Measurements from ENCODE around the gene SRD5A2. TPM values are rescaled to one million over a fixed set of nuclear protein-coding genes. Genes with fewer than 3 reads are reported as not detected.

SRD5A2 gene
- total and polyA plus RNA-seq, 2 of the 8 experiments (the other 6 are each of a cell fraction or from before 2014, with no cell fraction given), result 0.02 TPM; not detected in 1

DNA sequence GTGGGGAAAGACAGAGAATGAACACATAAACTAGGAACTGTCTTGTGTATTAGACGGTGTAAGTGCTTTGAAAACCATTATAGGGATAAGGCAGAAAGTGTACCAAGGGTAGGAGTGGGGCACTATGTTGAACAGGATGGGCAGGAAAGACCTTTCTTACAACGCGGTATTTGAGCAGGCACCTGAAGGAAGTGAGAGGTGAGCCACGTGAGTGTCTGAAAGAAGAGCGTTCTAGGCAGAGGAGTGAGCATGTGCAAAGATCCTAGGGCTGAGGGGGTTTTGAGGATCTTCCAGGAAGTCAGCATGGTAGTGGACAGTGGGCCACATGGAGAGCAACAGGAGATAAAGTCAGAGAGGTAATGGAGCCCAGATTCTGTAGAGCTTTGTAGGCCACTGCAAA is 65.2 kb downstream of the SRD5A2 start:
- Histone ChIP-seq H3K4me1 (replicated peaks in 1 of 4; ENCODE audit: control insufficient read depth in 3 of 4, insufficient read depth in 4 of 4, low read length in 3 of 4) (no peaks in the 10 kb centered on the region), H3K79me1 (ENCODE audit: low read depth, low read length) (no peaks in the 10 kb centered on the region), H3K27ac (ENCODE audit: low read depth, low read length) (no peak overlapping the region), H3K36me3 (ENCODE audit: control insufficient read depth in 2 of 4, insufficient read depth in 4 of 4, low read length in 3 of 4) (no peaks in the 10 kb centered on the region), H3K14ac (ENCODE audit: insufficient read length) (no peak overlapping the region), H2AK5ac (ENCODE audit: low read depth, low read length) (no peak overlapping the region), H2AFZ (ENCODE audit: low read length) (no peak overlapping the region), H2BK5ac (ENCODE audit: low read depth, low read length) (no peak overlapping the region), H3K23ac (ENCODE audit: insufficient read length) (no peak overlapping the region), H3K56ac (replicated peaks; ENCODE audit: insufficient read length, low read depth, low read length) (no peak overlapping the region), H4K20me1 (replicated peaks in 1 of 2; ENCODE audit: control insufficient read depth in 1 of 2, insufficient read depth in 2 of 2, low read length in 2 of 2) (no peaks in the 10 kb centered on the region), H3K79me2 (ENCODE audit: control insufficient read depth in 1 of 2, insufficient read depth in 2 of 2, low read length in 2 of 2) (no peaks in the 10 kb centered on the region), H2BK20ac (ENCODE audit: low read length) (no peak overlapping the region), H3K4me3 (ENCODE audit: extremely low read depth in 1 of 4, insufficient read depth in 2 of 4, low read depth in 3 of 4, low read length in 4 of 4) (no peak overlapping the region), H3K9ac (replicated peaks in 1 of 4; ENCODE audit: extremely low read depth in 1 of 4, low read depth in 3 of 4, low read length in 3 of 4) (no peak overlapping the region), H4K8ac (ENCODE audit: extremely low read depth, insufficient read depth, low read length) (no peak overlapping the region), H3K27me3 (replicated peaks in 1 of 4; ENCODE audit: control insufficient read depth in 3 of 4, extremely low read depth in 1 of 4, insufficient read depth in 3 of 4, low read length in 3 of 4) (no peaks in the 10 kb centered on the region), H2BK120ac (replicated peaks; ENCODE audit: low read depth, low read length) (no peak overlapping the region), H3K4me2 (ENCODE audit: insufficient read depth in 1 of 2, low read depth in 2 of 2, low read length in 2 of 2) (no peak overlapping the region), H2BK15ac (ENCODE audit: low read length) (no peak overlapping the region), H3K9me3 (ENCODE audit: insufficient read depth in 2 of 2, low read depth in 1 of 2, low read length in 1 of 2) (peaks cover 12 to 50% of the 10 kb centered on the region in 2 experiments; a peak in 3 of 4 replicates), H2BK12ac (ENCODE audit: low read depth, low read length) (no peak overlapping the region), H3K4ac (replicated peaks; ENCODE audit: insufficient read length, low read depth, low read length) (no peak overlapping the region), H3K23me2 (ENCODE audit: low read depth, low read length) (no peaks in the 10 kb centered on the region), H3K18ac (ENCODE audit: extremely low read depth, low read length) (no peak overlapping the region), H4K91ac (replicated peaks; ENCODE audit: insufficient read length, low read length) (no peak overlapping the region), H4K5ac (ENCODE audit: insufficient read length, low read depth, low read length) (no peak overlapping the region)
- TF ChIP-seq KDM4A (IDR thresholded peaks at IDR 0.05; ENCODE audit: low read depth, low read length, severe bottlenecking) (no peak), TBP (IDR thresholded peaks at IDR 0.05; ENCODE audit: low read depth, low read length) (no peak), SIX5 (IDR thresholded peaks at IDR 0.05; ENCODE audit: low read depth, low read length) (no peak), NANOG (IDR thresholded peaks at IDR 0.05; ENCODE audit: insufficient read depth, low read depth, low read length, poor library complexity, severe bottlenecking) (no peak), HDAC6 (IDR thresholded peaks at IDR 0.05; ENCODE audit: low read depth, low read length) (no peak), SUZ12 (IDR thresholded peaks at IDR 0.05; ENCODE audit: low read length) (no peak), CEBPB (IDR thresholded peaks at IDR 0.05; ENCODE audit: low read depth, low read length) (no peak), HDAC2 (IDR thresholded peaks at IDR 0.05; ENCODE audit: borderline replicate concordance in 1 of 2, low read depth in 2 of 2, low read length in 2 of 2) (no peak), TAF7 (optimal IDR thresholded peaks at IDR 0.05; ENCODE audit: borderline replicate concordance, low read depth, low read length) (no peak), SIRT6 (IDR thresholded peaks at IDR 0.05; ENCODE audit: low read length) (no peak), YY1 (IDR thresholded peaks at IDR 0.05; ENCODE audit: low read depth, low read length) (no peak), BRCA1 (IDR thresholded peaks at IDR 0.05; ENCODE audit: low read depth, low read length) (no peak), CTBP2 (IDR thresholded peaks at IDR 0.05; ENCODE audit: borderline replicate concordance, insufficient read depth, insufficient read length, low read length) (no peak), SP4 (IDR thresholded peaks at IDR 0.05; ENCODE audit: low read length) (no peak), SP1 (IDR thresholded peaks at IDR 0.05; ENCODE audit: low read depth, low read length) (no peak)
- FAIRE-seq (no peak), DNase-seq (ENCODE audit: low read depth in 1 of 2, low spot score in 2 of 2) (no peak)
- ChIA-PET POLR2A (ENCODE audit: partially characterized antibody) (no interaction called here), CTCF (ENCODE audit: partially characterized antibody) (interaction anchor here (0.6 kb wide), 1 partner anchor 16 kb away, joined by 3 read pairs; no protein-coding TSS in a partner anchor)
- WGBS, 2 experiments (ENCODE audit: extremely low coverage in 1 of 2, insufficient coverage in 1 of 2, insufficient read length in 1 of 2, insufficient replicate concordance in 2 of 2, low coverage in 1 of 2, low lambda C conversion rate in 2 of 2, missing lambda C conversion rate in 1 of 2), result 90% methylated on average over 5 of the region's 5 CpGs; no CpG with 5 or more reads in 1 of the 2 experiments

All from H1 (cell line).